ENCODE measurements around the gene ZBTB5.

The ZBTB5 gene

GRCh38 chr9:37499297-37499696, 34.0 kb upstream of the ZBTB5 start:
- TF ChIP-seq, protein P1, sequence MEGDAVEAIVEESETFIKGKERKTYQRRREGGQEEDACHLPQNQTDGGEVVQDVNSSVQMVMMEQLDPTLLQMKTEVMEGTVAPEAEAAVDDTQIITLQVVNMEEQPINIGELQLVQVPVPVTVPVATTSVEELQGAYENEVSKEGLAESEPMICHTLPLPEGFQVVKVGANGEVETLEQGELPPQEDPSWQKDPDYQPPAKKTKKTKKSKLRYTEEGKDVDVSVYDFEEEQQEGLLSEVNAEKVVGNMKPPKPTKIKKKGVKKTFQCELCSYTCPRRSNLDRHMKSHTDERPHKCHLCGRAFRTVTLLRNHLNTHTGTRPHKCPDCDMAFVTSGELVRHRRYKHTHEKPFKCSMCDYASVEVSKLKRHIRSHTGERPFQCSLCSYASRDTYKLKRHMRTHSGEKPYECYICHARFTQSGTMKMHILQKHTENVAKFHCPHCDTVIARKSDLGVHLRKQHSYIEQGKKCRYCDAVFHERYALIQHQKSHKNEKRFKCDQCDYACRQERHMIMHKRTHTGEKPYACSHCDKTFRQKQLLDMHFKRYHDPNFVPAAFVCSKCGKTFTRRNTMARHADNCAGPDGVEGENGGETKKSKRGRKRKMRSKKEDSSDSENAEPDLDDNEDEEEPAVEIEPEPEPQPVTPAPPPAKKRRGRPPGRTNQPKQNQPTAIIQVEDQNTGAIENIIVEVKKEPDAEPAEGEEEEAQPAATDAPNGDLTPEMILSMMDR (IDR thresholded peaks at IDR 0.05; ENCODE audit: low read length, missing control alignments) = no peak
- H3K4me3 ChIP-seq (replicated peaks; ENCODE audit: low read depth, low read length) = no peak overlapping the region
- no peak for DNase-seq (ENCODE audit: low read depth)

DNA sequence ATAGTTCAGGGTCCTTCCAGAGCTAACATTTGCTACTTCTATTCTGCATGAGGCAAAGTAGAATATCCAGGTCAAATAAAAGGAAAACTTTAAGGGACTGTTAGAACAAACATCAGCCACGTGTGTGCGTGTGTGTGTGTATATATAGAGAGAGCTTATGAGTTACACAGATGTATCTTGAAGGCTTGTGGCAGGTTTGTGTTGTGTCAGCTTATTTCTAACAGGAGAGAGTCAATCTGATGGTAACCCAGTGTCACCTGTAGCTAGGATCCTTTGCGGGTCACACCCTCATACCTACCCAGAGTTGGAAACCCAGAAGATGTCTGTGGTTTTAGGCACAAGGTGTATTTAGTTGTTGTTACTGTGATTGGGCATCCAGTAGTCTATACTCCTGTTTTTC, 33.2 kb upstream of the ZBTB5 start:
- no peak for DNase-seq (ENCODE audit: low read depth)
- TF ChIP-seq, protein P1 (IDR thresholded peaks at IDR 0.05; ENCODE audit: low read length, missing control alignments) = no peak
- H3K4me3 ChIP-seq (replicated peaks; ENCODE audit: low read depth, low read length) = no peak overlapping the region

- H3K4me3 ChIP-seq (replicated peaks; ENCODE audit: low read depth, low read length) = no peak overlapping the region
- TF ChIP-seq, protein P1 (IDR thresholded peaks at IDR 0.05; ENCODE audit: low read length, missing control alignments) = no peak
- no peak for DNase-seq (ENCODE audit: low read depth)
These were observed 32.1 kb upstream of the ZBTB5 start for GRCh38 chr9:37497320-37497719.

DNA sequence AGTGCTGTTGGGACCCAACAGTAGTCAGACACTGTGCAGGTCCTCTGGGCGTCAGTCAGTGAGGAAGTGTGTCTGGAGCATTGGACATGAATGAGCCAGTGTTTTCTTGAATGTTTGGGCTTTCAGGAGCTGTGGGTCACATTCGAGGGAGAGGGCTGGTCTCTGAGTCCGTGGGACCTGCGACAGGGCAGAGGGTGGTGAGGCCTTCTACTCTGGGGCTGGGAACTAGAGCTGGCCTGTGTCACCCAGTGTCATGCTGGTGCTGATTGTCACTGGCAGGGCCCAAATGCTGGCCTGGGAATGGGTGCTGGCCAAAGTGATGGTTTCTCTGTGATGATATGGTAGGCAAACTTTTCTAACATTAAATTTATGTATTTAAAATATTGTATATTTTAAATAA, 30.8 kb upstream of the ZBTB5 start:
- no peak for DNase-seq (ENCODE audit: low read depth)
- H3K4me3 ChIP-seq (replicated peaks; ENCODE audit: low read depth, low read length) = no peak overlapping the region
- TF ChIP-seq, protein P1 (IDR thresholded peaks at IDR 0.05; ENCODE audit: low read length, missing control alignments) = no peak

DNA sequence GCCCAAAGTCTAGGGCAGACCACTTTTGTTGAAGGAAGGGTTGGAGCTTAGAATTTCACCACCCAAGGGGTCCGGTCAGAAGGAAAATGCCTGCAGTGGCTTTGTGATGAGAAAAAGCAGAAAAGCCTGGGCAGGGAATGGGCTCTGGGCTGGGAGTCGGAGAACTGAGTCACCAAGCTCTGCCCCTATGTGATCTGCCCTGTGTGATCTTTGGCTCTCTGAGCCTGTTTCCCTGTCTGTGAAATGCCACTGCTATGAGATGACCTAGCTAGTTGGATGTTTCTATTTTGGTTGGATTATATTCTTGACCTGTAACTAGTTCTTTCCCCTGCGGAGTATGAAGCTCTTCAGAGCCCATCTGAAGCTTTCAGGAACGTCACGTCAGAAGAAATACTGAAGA, 30.3 kb upstream of the ZBTB5 start:
- TF ChIP-seq, protein P1 (IDR thresholded peaks at IDR 0.05; ENCODE audit: low read length, missing control alignments) = no peak
- DNase-seq (ENCODE audit: low read depth) = no peak

DNA sequence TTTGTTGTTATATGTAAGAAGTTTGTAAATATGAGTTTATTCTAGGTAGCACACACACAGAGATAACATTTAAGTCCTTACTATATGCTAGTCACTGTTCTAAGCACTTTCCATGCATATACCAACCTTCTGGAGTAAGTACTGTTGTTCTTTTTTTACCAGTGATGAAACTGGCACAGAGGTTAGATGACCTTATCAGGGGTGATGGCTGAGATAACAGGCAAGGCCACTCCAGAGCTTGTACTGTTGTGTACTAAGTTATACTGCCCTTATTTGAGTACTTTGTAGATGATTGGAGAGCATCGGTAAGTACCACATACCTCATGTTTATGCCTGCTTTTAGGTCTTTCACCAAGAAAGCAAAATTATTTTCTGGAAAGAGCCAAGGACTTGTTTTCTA, 26.7 kb upstream of the ZBTB5 start:
- TF ChIP-seq, protein P1 (IDR thresholded peaks at IDR 0.05; ENCODE audit: low read length, missing control alignments) = no peak
- no peak overlapping the region for H3K4me3 ChIP-seq (replicated peaks; ENCODE audit: low read depth, low read length)
- DNase-seq (ENCODE audit: low read depth) = no peak

More for the DNA sequence above, 30.3 kb upstream of the ZBTB5 start:
- no peak overlapping the region for H3K4me3 ChIP-seq (replicated peaks; ENCODE audit: low read depth, low read length)
